Right renal pelvis (tissue), 4 donors: ENCODE results near the gene WTAP. TPM values are rescaled to one million over a fixed set of nuclear protein-coding genes. Genes with fewer than 3 reads are reported as not detected.

Source experiments
- DNase-seq, 4 donors: peaks; one replicate each; pipeline ENCODE4 v3.0.0-alpha.2; 2013; ENCODE audit warnings: low read depth in 4 of 4, low spot score in 3 of 4, missing footprints in 1 of 4
- polyA plus RNA-seq, 4 donors: library from polyadenylated mRNA; unstranded; fragments of 120-200 nt; gene quantifications; one replicate each; pipeline ENCODE4 v1.2.1, GENCODE V29; 2013; ENCODE audit not compliant: insufficient read length in 4 of 4

The WTAP gene
- polyA plus RNA-seq, 4 donors: 112 to 148 (median 141) TPM

DNA sequence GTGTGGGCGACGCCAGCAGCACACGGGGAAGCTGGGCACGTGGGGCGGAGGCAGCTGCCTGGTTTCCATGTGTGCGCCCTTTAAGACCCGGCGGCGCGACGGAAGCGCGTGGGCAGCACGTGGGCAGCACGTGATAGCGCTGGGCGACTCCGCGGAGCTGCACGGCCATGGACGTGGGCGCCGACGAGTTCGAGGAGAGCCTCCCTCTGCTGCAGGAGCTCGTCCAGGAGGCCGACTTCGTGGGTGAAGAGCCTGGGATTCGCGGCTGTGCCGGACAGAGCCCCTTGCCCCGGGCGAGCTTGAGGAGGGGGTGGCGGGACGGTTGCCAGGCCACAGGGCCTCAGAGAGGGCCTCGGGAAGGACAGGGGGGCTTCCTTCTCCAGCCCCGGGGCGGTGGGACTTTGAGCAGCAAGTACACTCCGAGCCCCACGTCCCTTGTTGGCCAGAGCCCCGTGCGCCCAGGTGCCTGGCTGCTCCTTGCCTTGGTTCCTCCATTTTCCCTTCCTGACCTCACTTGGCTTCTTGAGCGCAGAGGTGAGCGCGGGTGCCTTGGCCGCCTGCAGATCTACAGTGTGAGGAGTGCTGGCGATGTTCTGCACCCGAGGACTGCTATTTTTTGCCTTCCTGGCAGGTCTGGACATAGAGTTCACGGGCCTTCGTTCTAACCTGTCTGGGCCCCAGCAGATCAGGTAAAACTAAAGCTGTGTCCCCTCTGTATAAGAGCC is 73.0 kb downstream of the WTAP start, which contains the start of gene PNLDC1:
TSS of gene PNLDC1 (plus strand) at position 136 of the 725 bp plus-strand sequence. CDS start at position 168, 32 bp downstream.
- no peak for DNase-seq

DNA sequence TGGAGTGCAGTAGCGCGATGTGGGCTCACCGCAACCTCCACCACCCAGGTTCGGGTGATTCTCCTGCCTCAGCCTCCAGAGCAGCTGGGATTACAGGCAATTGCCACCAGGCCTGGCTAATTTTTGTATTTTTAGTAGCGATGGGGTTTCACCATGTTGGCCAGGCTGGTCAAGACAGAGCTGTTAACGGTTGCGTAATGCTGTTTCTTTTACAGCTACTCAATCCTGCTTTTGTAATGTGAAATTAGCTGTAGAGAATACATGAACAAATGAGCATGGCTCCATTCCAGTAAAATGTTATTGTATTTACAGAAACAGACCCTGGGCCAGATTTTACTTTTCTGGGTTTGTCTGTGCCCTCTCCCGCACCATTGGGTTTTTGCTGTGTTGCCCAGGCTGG is 74.6 kb downstream of the WTAP start:
- no peak for DNase-seq

DNA sequence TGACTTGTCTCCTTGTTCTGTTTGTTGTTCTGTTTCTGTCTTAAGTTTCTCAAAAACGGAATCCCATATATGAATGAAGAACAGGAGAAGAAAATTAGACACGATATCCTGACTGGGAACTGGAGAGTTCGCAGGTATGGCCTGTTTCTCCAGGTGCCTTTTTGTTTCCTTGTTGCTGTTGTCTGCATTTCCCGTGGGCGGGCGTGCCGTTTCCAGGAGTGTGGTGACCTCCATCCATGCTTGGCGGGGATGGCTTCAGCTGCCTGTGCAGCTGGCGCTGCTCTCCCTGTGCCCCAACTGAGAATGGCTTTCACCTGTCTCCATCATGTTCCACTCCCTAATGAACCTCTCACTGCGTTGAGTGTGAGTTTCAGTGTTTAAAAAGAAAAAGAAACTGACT is 77.2 kb downstream of the WTAP start:
- no peak for DNase-seq

DNA sequence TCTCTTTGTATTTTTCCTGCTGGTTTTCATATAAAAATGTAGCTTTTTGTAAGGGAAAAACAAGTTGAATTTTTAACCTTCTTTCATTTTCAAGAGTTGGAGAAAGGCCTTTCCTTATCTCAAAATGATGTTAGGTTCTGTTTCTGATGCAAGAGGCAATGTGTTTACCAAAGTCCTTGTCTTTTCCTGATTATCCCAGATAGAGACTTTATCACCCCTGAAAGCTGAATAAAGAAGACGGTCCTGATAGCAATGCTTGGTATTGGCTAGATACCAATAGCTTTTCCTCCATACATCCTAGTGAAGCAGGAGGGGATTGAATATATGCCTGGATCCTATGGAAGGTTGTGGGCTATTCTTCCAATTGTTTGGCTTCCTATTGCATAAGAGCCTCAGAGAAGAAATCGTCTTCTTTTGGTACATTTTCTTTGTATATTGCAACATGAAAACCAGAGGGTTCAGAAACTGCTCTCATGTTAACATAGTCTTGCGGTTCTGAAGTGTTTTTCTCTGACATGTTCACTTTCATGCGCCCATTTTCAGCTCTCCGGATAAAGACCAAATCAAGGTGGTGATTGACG is 78.2 kb downstream of the WTAP start:
- no peak for DNase-seq

Other genes with a start within 250 kb of the WTAP start
- gene SOD2, start 34.3 kb upstream of the WTAP start, polyA plus RNA-seq: 100 to 1,000 TPM; 110 to 126 (median 119) TPM
- 10 to 100 TPM; 44.0 to 56.8 (median 48.8) TPM for gene ACAT2, start 34.5 kb downstream of the WTAP start, polyA plus RNA-seq
- 100 to 1,000 TPM; 253 to 279 (median 268) TPM for gene TCP1, start 62.1 kb downstream of the WTAP start, polyA plus RNA-seq
- 10 to 100 TPM; 67.3 to 77.0 (median 67.5) TPM for gene MRPL18, start 63.0 kb downstream of the WTAP start, polyA plus RNA-seq
- gene PNLDC1, start 72.8 kb downstream of the WTAP start, polyA plus RNA-seq: 1 to 10 TPM in 1 of 4 donors, under 1 TPM in 3; 0.25 to 1.3 (median 0.35) TPM
- under 1 TPM in 3 of 4 donors, not detected in 1; 0.03 TPM for gene MAS1, start 163.5 kb downstream of the WTAP start, polyA plus RNA-seq
- 10 to 100 TPM; 55.1 to 59.1 (median 57.3) TPM for gene IGF2R, start 241.6 kb downstream of the WTAP start, polyA plus RNA-seq